Tongue (tissue), 2 donors: Measurements from ENCODE around the gene MAGEB16. TPM values are rescaled to one million over a fixed set of nuclear protein-coding genes. Genes with fewer than 3 reads are reported as not detected.

Experiments
- DNase-seq: peaks from one replicate; pipeline ENCODE4 v3.0.0-alpha.2; 2015
- total RNA-seq: library from RNA; depleted of rRNA; stranded (reverse); fragments of >200 nt; gene quantifications from one replicate; pipeline ENCODE4 v1.2.3, GENCODE V29; 2014

Gene MAGEB16
- not detected for total RNA-seq

GRCh38 chrX:35798042-35798441 lies at the start of gene MAGEB16:
MAGEB16 (plus strand) TSS chrX:35798342; CDS start chrX:35802197, 3,855 bp downstream.
- no peak for DNase-seq

DNA sequence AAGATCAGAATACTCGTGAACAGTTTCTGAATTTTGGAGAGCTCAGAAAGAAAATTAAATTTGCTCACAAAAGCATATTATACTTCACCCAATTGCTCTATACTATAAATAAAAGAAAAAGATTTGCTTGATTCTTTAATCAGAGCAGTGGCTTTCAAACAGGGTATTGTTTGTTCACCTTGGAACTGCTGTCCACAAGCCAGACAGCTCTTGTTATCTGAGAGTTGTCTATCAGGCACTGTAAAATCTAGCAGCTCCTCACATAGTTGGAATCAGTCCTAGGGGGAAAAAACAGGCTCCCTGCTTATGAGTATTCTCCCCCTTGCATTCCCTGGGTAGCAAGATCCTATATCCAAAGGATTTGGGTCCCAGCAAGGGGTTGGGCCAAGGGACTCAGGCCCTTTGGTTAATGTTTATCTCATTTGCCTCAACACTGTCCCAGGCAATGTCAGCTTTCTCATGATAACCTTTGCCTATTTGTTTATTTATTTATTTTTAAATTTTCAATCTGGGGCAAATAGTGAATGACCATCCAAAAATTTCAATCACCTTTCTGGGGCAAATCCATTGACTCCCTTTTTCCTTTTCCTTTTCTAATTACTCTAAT lies 24.1 kb upstream of the MAGEB16 start:
- DNase-seq = no peak

DNA sequence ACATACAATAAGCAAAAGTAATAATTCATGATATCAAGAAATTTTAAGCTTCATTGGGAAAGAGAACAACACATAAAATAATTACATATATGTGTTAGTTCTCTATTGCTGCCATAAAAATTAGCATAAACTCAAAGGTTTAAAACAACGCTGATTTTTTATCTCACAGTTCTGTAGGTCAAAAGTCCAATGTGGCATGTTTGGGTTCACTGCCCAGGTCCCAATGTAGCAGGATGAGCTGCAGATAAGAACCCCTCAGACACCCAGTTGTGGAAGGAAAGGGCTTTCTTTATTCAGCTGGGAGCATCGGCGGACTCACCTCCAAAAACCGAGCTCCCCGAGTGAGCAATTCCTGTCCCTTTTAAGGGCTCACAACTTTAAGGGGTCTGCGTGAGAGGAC lies 13.1 kb upstream of the MAGEB16 start:
- no peak for DNase-seq

DNA sequence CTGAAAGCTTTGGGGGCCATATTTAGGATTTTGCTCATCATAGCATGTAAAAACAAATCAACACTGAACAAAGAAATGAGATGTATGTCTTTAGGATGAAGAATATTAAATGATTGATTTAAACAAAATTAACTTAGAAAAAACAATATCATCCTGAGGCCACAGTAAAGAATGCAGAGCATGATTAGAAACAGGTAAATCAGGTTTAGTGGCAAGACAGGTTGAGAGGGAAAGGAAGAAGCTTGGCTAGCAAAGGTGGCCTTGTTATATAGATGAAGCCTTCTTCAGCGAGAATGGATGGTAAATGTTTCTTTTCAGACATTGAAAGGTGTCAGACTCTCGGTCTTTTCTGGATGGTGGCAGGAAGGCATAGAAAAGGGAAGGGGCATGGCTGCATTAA lies 11.9 kb upstream of the MAGEB16 start:
- DNase-seq = peak; percentile 0

DNA sequence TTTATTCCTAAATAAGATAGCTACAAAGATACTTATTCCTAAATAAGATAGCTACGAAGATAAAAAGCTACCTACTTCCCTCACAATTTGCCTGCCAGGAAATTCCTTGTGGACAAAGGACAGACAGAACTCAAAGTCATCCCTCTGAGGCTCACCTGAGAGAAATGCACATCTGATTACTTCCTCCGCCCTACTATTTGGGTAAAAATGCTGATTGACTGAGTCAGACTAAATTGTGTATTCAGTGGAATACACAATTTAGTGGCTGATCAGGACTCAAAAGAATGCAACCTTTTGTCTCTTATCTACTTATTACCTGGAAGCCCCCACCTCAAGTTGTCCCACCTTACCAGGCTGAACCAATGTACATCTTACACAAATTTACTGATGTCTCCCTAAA lies 10.3 kb upstream of the MAGEB16 start:
- DNase-seq = no peak

DNA sequence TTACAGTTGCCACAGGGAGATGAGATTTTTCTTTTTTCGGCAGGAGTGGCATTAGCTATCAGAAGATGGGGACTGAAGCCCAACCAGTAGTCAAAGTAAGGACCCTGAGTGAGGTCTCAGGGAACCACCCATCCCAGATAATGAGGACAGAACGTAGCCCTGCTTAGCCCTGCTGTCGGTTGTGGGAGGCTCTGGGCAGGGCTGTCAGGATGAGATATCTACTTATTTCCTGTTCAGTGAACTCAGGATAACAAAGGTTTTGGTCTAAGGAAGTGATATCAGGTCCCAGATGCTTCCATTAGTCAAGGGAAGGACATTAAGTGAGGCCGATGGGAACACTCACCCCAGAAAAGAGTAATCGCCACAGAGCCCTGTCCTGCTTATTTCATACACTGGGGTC lies 2.3 kb downstream of the MAGEB16 start:
- no peak for DNase-seq

GRCh38 chrX:35809781-35810180 lies 11.6 kb downstream of the MAGEB16 start:
- no peak for DNase-seq

GRCh38 chrX:35819241-35819640 lies 21.1 kb downstream of the MAGEB16 start:
- no peak for DNase-seq

- DNase-seq = peak; percentile 1
Observed at GRCh38 chrX:35826503-35826902, 28.4 kb downstream of the MAGEB16 start.

DNA sequence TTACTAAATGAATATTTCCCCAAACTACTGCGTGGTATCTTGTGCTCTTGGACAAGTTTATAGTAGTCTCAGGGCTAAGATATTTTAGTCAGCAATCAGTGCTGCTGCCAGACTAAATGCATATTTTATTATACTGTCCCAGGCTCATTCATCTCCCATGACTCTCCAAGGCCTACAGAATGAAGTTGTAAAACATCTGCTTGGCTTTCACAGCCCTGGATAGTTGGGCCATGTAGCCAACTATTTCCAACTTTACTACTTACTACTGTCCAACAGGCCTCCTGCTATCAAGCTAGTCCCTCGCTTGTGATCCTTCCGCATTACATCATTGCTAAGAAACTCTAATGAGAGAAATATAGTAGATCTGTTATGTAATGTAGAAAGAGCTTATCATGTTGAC lies 31.4 kb downstream of the MAGEB16 start:
- DNase-seq = no peak

DNA sequence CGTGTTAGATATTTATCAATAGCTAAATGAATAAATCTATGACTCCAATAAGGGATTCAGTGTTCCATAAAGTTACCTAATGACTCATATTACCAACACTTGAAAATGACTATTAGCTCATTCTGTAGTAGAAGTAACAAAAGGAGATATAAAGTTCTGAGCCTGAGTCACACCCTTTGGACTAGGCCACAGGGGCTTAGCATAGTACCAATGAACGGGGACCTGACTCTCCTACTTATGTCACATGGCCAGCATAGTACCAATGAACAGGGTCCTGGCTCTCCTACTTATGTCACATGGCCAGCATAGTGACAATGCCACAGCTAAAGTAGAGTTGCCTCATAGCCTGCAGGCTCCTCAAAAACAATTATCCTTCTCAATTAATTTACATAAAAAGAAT lies 43.7 kb downstream of the MAGEB16 start:
- no peak for DNase-seq

DNA sequence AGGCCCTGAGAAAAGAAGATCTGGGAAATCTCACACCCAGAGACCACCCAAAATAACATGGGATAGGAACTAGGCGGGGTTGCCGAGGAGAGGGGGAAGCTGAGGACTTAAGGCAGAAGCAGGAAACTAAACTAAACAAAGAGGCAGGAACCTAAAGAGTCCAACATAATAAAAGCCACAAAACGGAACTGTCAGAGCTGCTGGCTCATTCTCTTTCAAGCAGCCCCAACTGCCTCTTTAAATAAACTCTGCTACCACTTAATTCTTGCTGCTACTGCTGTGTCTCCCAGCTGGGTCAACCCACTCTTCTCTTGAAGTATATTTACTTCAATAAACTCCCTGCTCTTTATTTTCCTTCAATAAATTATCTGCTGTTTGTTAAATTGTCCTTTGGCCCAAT lies 44.5 kb downstream of the MAGEB16 start:
- DNase-seq = no peak

DNA sequence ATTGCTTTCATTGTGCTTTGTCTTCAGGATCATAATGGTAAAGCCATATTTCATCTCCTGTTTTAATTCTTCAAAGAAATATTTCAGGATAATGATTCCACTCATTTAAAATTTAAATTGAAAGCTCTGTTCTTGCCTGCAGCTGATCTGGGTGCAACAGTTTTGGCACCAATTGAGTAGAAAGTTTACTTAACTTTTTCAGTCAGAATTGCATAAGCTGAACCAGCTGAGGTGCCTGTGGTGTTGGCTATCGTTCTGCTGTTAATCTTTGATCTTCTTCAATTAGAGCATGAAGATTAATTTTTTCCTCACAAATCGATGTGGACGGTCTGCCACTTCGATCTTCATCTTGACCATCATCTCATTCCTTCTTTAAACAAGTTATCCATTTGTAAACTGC lies 49.6 kb downstream of the MAGEB16 start:
- DNase-seq = no peak

Other genes starting within 250 kb of the MAGEB16 start
- gene CFAP47, start 121.4 kb downstream of the MAGEB16 start, total RNA-seq = 0.10 TPM